Osteoblast (primary cell): ENCODE measurements around the gene ADGRB3. TPM values are rescaled to one million over a fixed set of nuclear protein-coding genes. Genes with fewer than 3 reads are reported as not detected.

Experiments
- DNase-seq: peaks from one replicate; pipeline ENCODE4 v3.0.0; 2011; ENCODE audit warnings: low spot score, mixed read lengths; ENCODE audit not compliant: insufficient read length; ENCODE audit errors: missing footprints
- H2AFZ ChIP-seq: 2 replicates; pipeline ENCODE4 v1.6.0; 2011; ENCODE audit warnings: mild to moderate bottlenecking, low read length
- H3K27ac ChIP-seq: 2 replicates; pipeline ENCODE4 v1.5.1; 2011; ENCODE audit warnings: mild to moderate bottlenecking, low read depth, low read length, moderate library complexity
- H3K27me3 ChIP-seq: 2 replicates; pipeline ENCODE4 v1.6.0; 2012; ENCODE audit warnings: mild to moderate bottlenecking, control low read depth, inconsistent platforms, low read length, moderate library complexity; ENCODE audit not compliant: insufficient read depth
- H3K36me3 ChIP-seq: 2 replicates; pipeline ENCODE4 v1.5.1; 2011; ENCODE audit warnings: mild to moderate bottlenecking, low read length, control low read depth, moderate library complexity; ENCODE audit not compliant: insufficient read depth
- H3K4me1 ChIP-seq: 2 replicates; pipeline ENCODE4 v1.5.1; 2011; ENCODE audit warnings: mild to moderate bottlenecking, low read length, control low read depth, moderate library complexity; ENCODE audit not compliant: insufficient read depth
- H3K4me2 ChIP-seq: 2 replicates; pipeline ENCODE4 v1.6.0; 2011; ENCODE audit warnings: mild to moderate bottlenecking, low read length; ENCODE audit not compliant: insufficient read depth
- H3K4me3 ChIP-seq: fragments of 200-600 bp; sonication (generic); 3 replicates; pipeline ENCODE4 v1.5.1; 2012; ENCODE audit warnings: mild to moderate bottlenecking, low read length, inconsistent platforms; ENCODE audit not compliant: insufficient read depth
- H3K79me2 ChIP-seq: 2 replicates; pipeline ENCODE4 v1.6.0; 2012; ENCODE audit warnings: mild to moderate bottlenecking, low read length, control low read depth, inconsistent platforms; ENCODE audit not compliant: insufficient read depth
- H3K9me3 ChIP-seq: 2 replicates; pipeline ENCODE4 v1.5.1; 2011; ENCODE audit warnings: low read depth, low read length, control low read depth
- H4K20me1 ChIP-seq: 2 replicates; pipeline ENCODE4 v1.6.0; 2012; ENCODE audit warnings: mild to moderate bottlenecking, low read length, control low read depth; ENCODE audit not compliant: insufficient read depth
- CTCF ChIP-seq: IDR thresholded peaks from 2 replicates; pipeline ENCODE4 v1.5.1; 2011; ENCODE audit warnings: mild to moderate bottlenecking, low read depth, low read length, moderate library complexity; ENCODE audit errors: extremely low read depth
- total RNA-seq: library from RNA; depleted of rRNA; stranded (reverse); fragments of >200 nt; gene quantifications from 2 replicates; pipeline ENCODE4 v1.2.3, GENCODE V29; 2012

Gene ADGRB3
- total RNA-seq, 1 donor: not detected

DNA sequence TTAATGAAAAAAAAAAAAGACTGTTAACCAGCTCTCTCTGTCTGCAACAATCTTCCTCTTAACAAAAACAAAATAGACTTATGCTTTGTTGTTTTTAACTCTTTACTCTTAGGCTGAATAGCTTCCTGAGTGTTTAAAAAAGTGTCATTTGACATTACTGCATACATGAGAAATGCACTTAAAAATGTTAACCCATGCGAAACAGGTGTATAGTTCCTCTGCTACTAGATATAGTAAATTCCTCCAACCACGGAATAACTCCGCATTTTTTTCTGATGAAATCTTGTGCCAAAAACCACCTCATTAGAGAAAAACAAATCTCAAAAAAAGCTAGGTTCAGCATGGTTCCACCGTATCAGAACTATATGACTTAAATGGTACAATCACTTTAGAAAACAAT is 426.0 kb downstream of the ADGRB3 start:
- Histone ChIP-seq H3K27ac (no peak overlapping the region), H4K20me1 (no peaks in the 10 kb centered on the region), H3K4me1 (no peaks in the 10 kb centered on the region), H3K4me2 (no peak overlapping the region), H3K36me3 (no peaks in the 10 kb centered on the region), H3K4me3 (no peak overlapping the region), H3K9me3 (no peaks in the 10 kb centered on the region), H3K27me3 (no peaks in the 10 kb centered on the region), H2AFZ (no peak overlapping the region), H3K79me2 (no peaks in the 10 kb centered on the region)
- no peak for DNase-seq
- TF ChIP-seq CTCF: no peak

GRCh38 chr6:69063401-69063800 is 428.3 kb downstream of the ADGRB3 start:
- H3K79me2 ChIP-seq: no peaks in the 10 kb centered on the region
- no peak for DNase-seq
- no peaks in the 10 kb centered on the region for H3K9me3 ChIP-seq
- H3K36me3 ChIP-seq: no peaks in the 10 kb centered on the region
- H4K20me1 ChIP-seq: no peaks in the 10 kb centered on the region
- TF ChIP-seq CTCF: no peak
- H3K4me3 ChIP-seq: no peak overlapping the region
- H3K4me1 ChIP-seq: no peaks in the 10 kb centered on the region
- no peaks in the 10 kb centered on the region for H3K27me3 ChIP-seq
- no peak overlapping the region for H3K4me2 ChIP-seq
- no peak overlapping the region for H2AFZ ChIP-seq
- no peak overlapping the region for H3K27ac ChIP-seq

DNA sequence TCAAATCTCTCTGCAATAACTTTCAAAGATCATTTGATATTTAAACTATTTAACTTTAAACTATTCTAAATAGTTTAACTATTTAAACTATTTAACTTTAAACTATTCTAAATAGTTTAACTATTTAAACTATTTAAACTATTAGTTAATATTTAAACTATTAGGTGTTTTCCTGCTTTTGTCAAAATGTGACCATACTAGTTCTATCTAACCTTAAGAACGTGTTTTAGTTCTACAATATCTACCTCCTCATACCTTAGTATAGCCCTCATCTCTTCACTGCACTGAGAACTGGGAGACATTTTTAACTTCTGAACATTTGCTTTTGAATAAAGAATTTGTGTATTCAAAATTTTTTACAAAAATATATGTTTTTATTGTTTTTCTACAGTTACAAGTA is 429.1 kb downstream of the ADGRB3 start:
- no peak overlapping the region for H2AFZ ChIP-seq
- no peaks in the 10 kb centered on the region for H3K27me3 ChIP-seq
- no peaks in the 10 kb centered on the region for H4K20me1 ChIP-seq
- no peak overlapping the region for H3K4me3 ChIP-seq
- H3K36me3 ChIP-seq: no peaks in the 10 kb centered on the region
- H3K4me2 ChIP-seq: no peak overlapping the region
- no peak for TF ChIP-seq CTCF
- no peaks in the 10 kb centered on the region for H3K79me2 ChIP-seq
- H3K27ac ChIP-seq: no peak overlapping the region
- H3K9me3 ChIP-seq: no peaks in the 10 kb centered on the region
- no peaks in the 10 kb centered on the region for H3K4me1 ChIP-seq
- no peak for DNase-seq

DNA sequence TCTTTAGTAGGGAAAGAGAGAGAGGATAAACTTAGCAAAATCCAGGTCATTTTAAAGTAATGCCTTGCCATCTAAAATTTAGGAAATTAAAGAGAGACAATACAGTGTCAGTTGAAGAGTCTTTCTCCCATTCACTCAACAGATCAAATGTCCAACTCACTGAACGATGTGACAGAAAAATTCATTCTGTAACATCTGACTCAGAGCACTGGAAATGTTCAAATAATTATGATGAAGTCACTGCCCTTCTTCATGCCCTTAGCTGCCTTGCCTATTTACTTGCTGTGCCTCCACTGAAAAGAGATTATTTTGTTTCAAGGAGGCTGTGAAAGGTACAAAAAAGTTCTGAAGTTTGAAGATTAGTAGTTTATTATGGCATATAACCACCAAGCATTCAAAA is 434.8 kb downstream of the ADGRB3 start:
- H3K9me3 ChIP-seq: no peaks in the 10 kb centered on the region
- DNase-seq: no peak
- H3K27me3 ChIP-seq: no peaks in the 10 kb centered on the region
- H3K79me2 ChIP-seq: no peaks in the 10 kb centered on the region
- no peaks in the 10 kb centered on the region for H3K36me3 ChIP-seq
- no peak overlapping the region for H3K27ac ChIP-seq
- H2AFZ ChIP-seq: no peak overlapping the region
- H3K4me2 ChIP-seq: no peak overlapping the region
- H4K20me1 ChIP-seq: no peaks in the 10 kb centered on the region
- no peak overlapping the region for H3K4me3 ChIP-seq
- no peak for TF ChIP-seq CTCF
- peaks cover 3% of the 10 kb centered on the region for H3K4me1 ChIP-seq
